HG03175 (cell line): ENCODE measurements around the gene CUL3.
"Not testable (repeated sequence)": the region's sequence is repeated elsewhere in the genome, so short reads cannot be mapped to it uniquely, and the experiment has no call there.

ENCODE experiments used
- ATAC-seq: cut with Tn5 transposase; IDR thresholded peaks from one replicate; pipeline ENCODE4 v1.9.1; 2021; ENCODE audit warnings: mild to moderate bottlenecking, moderate library complexity; ENCODE audit not compliant: unreplicated experiment

The CUL3 gene

GRCh38 chr2:224485081-224486014, 99.8 kb downstream of the CUL3 start:
- not testable (repeated sequence) for ATAC-seq

GRCh38 chr2:224479826-224480225, 105.3 kb downstream of the CUL3 start:
- no peak for ATAC-seq

- ATAC-seq = no peak
Observed at GRCh38 chr2:224472827-224473226, 112.3 kb downstream of the CUL3 start.

- no peak for ATAC-seq
Observed at GRCh38 chr2:224472137-224472536, 113.0 kb downstream of the CUL3 start.

GRCh38 chr2:224469374-224469964, 115.7 kb downstream of the CUL3 start:
- no peak for ATAC-seq

- ATAC-seq = no peak
Observed at GRCh38 chr2:224466304-224466895, 118.8 kb downstream of the CUL3 start.

GRCh38 chr2:224461391-224461790, 123.8 kb downstream of the CUL3 start:
- no peak for ATAC-seq

- no peak for ATAC-seq
Observed at GRCh38 chr2:224457408-224458096, 127.6 kb downstream of the CUL3 start.

- no peak for ATAC-seq
Observed at GRCh38 chr2:224453892-224454291, 131.3 kb downstream of the CUL3 start.

- peak; percentile 74 for ATAC-seq
Observed at GRCh38 chr2:224449212-224450147, 135.7 kb downstream of the CUL3 start.

GRCh38 chr2:224448236-224448635, 136.9 kb downstream of the CUL3 start:
- ATAC-seq = no peak

- ATAC-seq = no peak
Observed at GRCh38 chr2:224444783-224445182, 140.4 kb downstream of the CUL3 start.

GRCh38 chr2:224444021-224444420, 141.1 kb downstream of the CUL3 start:
- no peak for ATAC-seq

GRCh38 chr2:224442071-224442967, 142.8 kb downstream of the CUL3 start:
- no peak for ATAC-seq

GRCh38 chr2:224440988-224441387, 144.2 kb downstream of the CUL3 start:
- ATAC-seq = no peak

- ATAC-seq = no peak
Observed at GRCh38 chr2:224438726-224439125, 146.4 kb downstream of the CUL3 start.

- no peak for ATAC-seq
Observed at GRCh38 chr2:224436634-224437033, 148.5 kb downstream of the CUL3 start.

GRCh38 chr2:224434618-224435017, 150.5 kb downstream of the CUL3 start:
- ATAC-seq = no peak

GRCh38 chr2:224433442-224433841, 151.7 kb downstream of the CUL3 start:
- no peak for ATAC-seq
